ENCODE results near the gene ADCY2.

Gene ADCY2

GRCh38 chr5:7540736-7541485, 145.0 kb downstream of the ADCY2 start:
- H3K9ac ChIP-seq = no peak overlapping the region
- no peak overlapping the region for H3K27ac ChIP-seq
- no peaks in the 10 kb centered on the region for H4K20me1 ChIP-seq
- no peak overlapping the region for H3K4me3 ChIP-seq
- TF ChIP-seq Cebpa-rat (IDR thresholded peaks at IDR 0.05) = no peak
- no peak overlapping the region for H3K4me2 ChIP-seq
- H3K27me3 ChIP-seq = no peaks in the 10 kb centered on the region
- no peaks in the 10 kb centered on the region for H3K36me3 ChIP-seq
- no peaks in the 10 kb centered on the region for H3K4me1 ChIP-seq
- no peaks in the 10 kb centered on the region for H3K9me3 ChIP-seq (replicated peaks in 1 of 11)

GRCh38 chr5:7541898-7542297, 146.0 kb downstream of the ADCY2 start:
- H3K27me3 ChIP-seq = no peaks in the 10 kb centered on the region
- no peak overlapping the region for H3K4me2 ChIP-seq
- no peaks in the 10 kb centered on the region for H4K20me1 ChIP-seq
- H3K9me3 ChIP-seq (replicated peaks in 1 of 11) = no peaks in the 10 kb centered on the region
- H3K36me3 ChIP-seq = no peaks in the 10 kb centered on the region
- no peak overlapping the region for H3K9ac ChIP-seq
- no peaks in the 10 kb centered on the region for H3K4me1 ChIP-seq
- no peak overlapping the region for H3K4me3 ChIP-seq
- no peak for TF ChIP-seq Cebpa-rat (IDR thresholded peaks at IDR 0.05)
- H3K27ac ChIP-seq = no peak overlapping the region

GRCh38 chr5:7546555-7546954, 150.6 kb downstream of the ADCY2 start:
- H4K20me1 ChIP-seq = no peaks in the 10 kb centered on the region
- no peaks in the 10 kb centered on the region for H3K36me3 ChIP-seq
- no peak overlapping the region for H3K9ac ChIP-seq
- no peak overlapping the region for H3K4me3 ChIP-seq
- H3K27me3 ChIP-seq = no peaks in the 10 kb centered on the region
- H3K4me1 ChIP-seq = no peaks in the 10 kb centered on the region
- no peaks in the 10 kb centered on the region for H3K9me3 ChIP-seq (replicated peaks in 1 of 11)
- TF ChIP-seq Cebpa-rat (IDR thresholded peaks at IDR 0.05) = no peak
- no peak overlapping the region for H3K27ac ChIP-seq
- H3K4me2 ChIP-seq = no peak overlapping the region

GRCh38 chr5:7548596-7548995, 152.7 kb downstream of the ADCY2 start:
- H3K36me3 ChIP-seq = no peaks in the 10 kb centered on the region
- no peak overlapping the region for H3K9ac ChIP-seq
- no peaks in the 10 kb centered on the region for H3K27me3 ChIP-seq
- no peaks in the 10 kb centered on the region for H3K9me3 ChIP-seq (replicated peaks in 1 of 11)
- no peak overlapping the region for H3K27ac ChIP-seq
- no peak overlapping the region for H3K4me3 ChIP-seq
- no peak overlapping the region for H3K4me2 ChIP-seq
- no peaks in the 10 kb centered on the region for H4K20me1 ChIP-seq
- H3K4me1 ChIP-seq = no peaks in the 10 kb centered on the region
- TF ChIP-seq Cebpa-rat (IDR thresholded peaks at IDR 0.05) = no peak

GRCh38 chr5:7565559-7565958, 169.6 kb downstream of the ADCY2 start:
- Histone ChIP-seq H3K27me3 (no peaks in the 10 kb centered on the region), H3K4me1 (no peaks in the 10 kb centered on the region), H3K9ac (no peak overlapping the region), H3K36me3 (no peaks in the 10 kb centered on the region), H3K9me3 (replicated peaks in 1 of 11) (no peaks in the 10 kb centered on the region), H3K27ac (no peak overlapping the region), H3K4me2 (no peak overlapping the region), H3K4me3 (no peak overlapping the region), H4K20me1 (no peaks in the 10 kb centered on the region)
- no peak for TF ChIP-seq Cebpa-rat (IDR thresholded peaks at IDR 0.05)

GRCh38 chr5:7576023-7576715, 180.2 kb downstream of the ADCY2 start:
- no peak for TF ChIP-seq Cebpa-rat (IDR thresholded peaks at IDR 0.05)
- Histone ChIP-seq H3K4me3 (no peak overlapping the region), H3K9ac (no peak overlapping the region)

GRCh38 chr5:7577381-7577780, 181.4 kb downstream of the ADCY2 start:
- Histone ChIP-seq H3K4me2 (no peak overlapping the region), H3K36me3 (no peaks in the 10 kb centered on the region), H3K4me3 (no peak overlapping the region), H3K4me1 (no peaks in the 10 kb centered on the region), H4K20me1 (no peaks in the 10 kb centered on the region), H3K9ac (no peak overlapping the region), H3K27ac (no peak overlapping the region), H3K9me3 (replicated peaks in 1 of 11) (no peaks in the 10 kb centered on the region), H3K27me3 (no peaks in the 10 kb centered on the region)
- TF ChIP-seq Cebpa-rat (IDR thresholded peaks at IDR 0.05) = no peak

More at GRCh38 chr5:7576023-7576715, 180.2 kb downstream of the ADCY2 start:
- Histone ChIP-seq H3K4me2 (no peak overlapping the region), H3K4me1 (no peaks in the 10 kb centered on the region), H3K9me3 (replicated peaks in 1 of 11) (0 out of 22 replicates have a peak, but pooled peaks cover 0 to 4% (median 0%) of the 10 kb centered on the region in 11 experiments), H3K36me3 (no peaks in the 10 kb centered on the region), H3K27me3 (no peaks in the 10 kb centered on the region), H4K20me1 (no peaks in the 10 kb centered on the region), H3K27ac (no peak overlapping the region)

- H4K20me1 ChIP-seq = no peaks in the 10 kb centered on the region
- no peaks in the 10 kb centered on the region for H3K4me1 ChIP-seq
- H3K9me3 ChIP-seq (replicated peaks in 1 of 11) = no peaks in the 10 kb centered on the region
- no peak overlapping the region for H3K9ac ChIP-seq
- no peak overlapping the region for H3K4me3 ChIP-seq
- no peak overlapping the region for H3K4me2 ChIP-seq
- H3K27me3 ChIP-seq = no peaks in the 10 kb centered on the region
- no peak for TF ChIP-seq Cebpa-rat (IDR thresholded peaks at IDR 0.05)
- H3K27ac ChIP-seq = no peak overlapping the region
- no peaks in the 10 kb centered on the region for H3K36me3 ChIP-seq
Measured at GRCh38 chr5:7578071-7578470, 182.1 kb downstream of the ADCY2 start.

GRCh38 chr5:7584749-7585148, 188.8 kb downstream of the ADCY2 start:
- H3K27me3 ChIP-seq = no peaks in the 10 kb centered on the region
- H3K9ac ChIP-seq = no peak overlapping the region
- no peak for TF ChIP-seq Cebpa-rat (IDR thresholded peaks at IDR 0.05)
- no peaks in the 10 kb centered on the region for H4K20me1 ChIP-seq
- H3K4me3 ChIP-seq = no peak overlapping the region
- H3K27ac ChIP-seq = no peak overlapping the region
- H3K4me1 ChIP-seq = no peaks in the 10 kb centered on the region
- no peaks in the 10 kb centered on the region for H3K9me3 ChIP-seq (replicated peaks in 1 of 11)
- H3K36me3 ChIP-seq = no peaks in the 10 kb centered on the region
- no peak overlapping the region for H3K4me2 ChIP-seq

GRCh38 chr5:7585807-7586206, 189.9 kb downstream of the ADCY2 start:
- no peak overlapping the region for H3K4me3 ChIP-seq
- no peaks in the 10 kb centered on the region for H3K36me3 ChIP-seq
- no peaks in the 10 kb centered on the region for H3K27me3 ChIP-seq
- H4K20me1 ChIP-seq = no peaks in the 10 kb centered on the region
- no peaks in the 10 kb centered on the region for H3K4me1 ChIP-seq
- H3K27ac ChIP-seq = no peak overlapping the region
- no peak overlapping the region for H3K9ac ChIP-seq
- TF ChIP-seq Cebpa-rat (IDR thresholded peaks at IDR 0.05) = no peak
- no peak overlapping the region for H3K4me2 ChIP-seq
- no peaks in the 10 kb centered on the region for H3K9me3 ChIP-seq (replicated peaks in 1 of 11)
